T-helper 17 cell (primary cell): ENCODE results near the gene RXFP2. TPM values are rescaled to one million over a fixed set of nuclear protein-coding genes. Genes with fewer than 3 reads are reported as not detected.

ENCODE experiments used
- ATAC-seq: fragments of 150-1000 bp; cut with Tn5 transposase; 2 replicates; pipeline ENCODE4 v1.10.0; 2021; ENCODE audit warnings: mild to moderate bottlenecking, moderate library complexity
- DNase-seq, 3 donors: peaks; one replicate each; pipeline versions ENCODE4 v3.0.0 to v3.0.0-alpha.2; 2020 to 2021
- H3K9me3 ChIP-seq: one replicate; pipeline ENCODE4 v1.7.0; 2013; ENCODE audit warnings: low read length, mild to moderate bottlenecking; ENCODE audit not compliant: control insufficient read depth, poor library complexity, severe bottlenecking
- H3K27ac Mint-ChIP-seq: one replicate; pipeline ENCODE4 v1.8.0; 2022; ENCODE audit warnings: mild to moderate bottlenecking, moderate library complexity, mixed read lengths
- H3K27me3 Mint-ChIP-seq: one replicate; pipeline ENCODE4 v1.8.0; 2022; ENCODE audit warnings: mixed read lengths
- H3K36me3 Mint-ChIP-seq: one replicate; pipeline ENCODE4 v1.8.0; 2022; ENCODE audit warnings: low read depth, mixed read lengths
- H3K4me1 Mint-ChIP-seq: one replicate; pipeline ENCODE4 v1.8.0; 2022; ENCODE audit warnings: mild to moderate bottlenecking, mixed read lengths
- H3K4me3 Mint-ChIP-seq: one replicate; pipeline ENCODE4 v1.8.0; 2022; ENCODE audit warnings: mild to moderate bottlenecking, moderate library complexity, mixed read lengths
- total RNA-seq, 4 donors: library from RNA in 2 of 4; stranded (reverse) in 2 of 4; gene quantifications; one replicate each; pipeline ENCODE4 v1.2.3 and lab custom pipeline; 2022 to 2026

Gene RXFP2, protein sequence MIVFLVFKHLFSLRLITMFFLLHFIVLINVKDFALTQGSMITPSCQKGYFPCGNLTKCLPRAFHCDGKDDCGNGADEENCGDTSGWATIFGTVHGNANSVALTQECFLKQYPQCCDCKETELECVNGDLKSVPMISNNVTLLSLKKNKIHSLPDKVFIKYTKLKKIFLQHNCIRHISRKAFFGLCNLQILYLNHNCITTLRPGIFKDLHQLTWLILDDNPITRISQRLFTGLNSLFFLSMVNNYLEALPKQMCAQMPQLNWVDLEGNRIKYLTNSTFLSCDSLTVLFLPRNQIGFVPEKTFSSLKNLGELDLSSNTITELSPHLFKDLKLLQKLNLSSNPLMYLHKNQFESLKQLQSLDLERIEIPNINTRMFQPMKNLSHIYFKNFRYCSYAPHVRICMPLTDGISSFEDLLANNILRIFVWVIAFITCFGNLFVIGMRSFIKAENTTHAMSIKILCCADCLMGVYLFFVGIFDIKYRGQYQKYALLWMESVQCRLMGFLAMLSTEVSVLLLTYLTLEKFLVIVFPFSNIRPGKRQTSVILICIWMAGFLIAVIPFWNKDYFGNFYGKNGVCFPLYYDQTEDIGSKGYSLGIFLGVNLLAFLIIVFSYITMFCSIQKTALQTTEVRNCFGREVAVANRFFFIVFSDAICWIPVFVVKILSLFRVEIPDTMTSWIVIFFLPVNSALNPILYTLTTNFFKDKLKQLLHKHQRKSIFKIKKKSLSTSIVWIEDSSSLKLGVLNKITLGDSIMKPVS
- total RNA-seq = not detected
- 0 reads per million in 2 donors for total RNA-seq (lab: John Stamatoyannopoulos, UW)

DNA sequence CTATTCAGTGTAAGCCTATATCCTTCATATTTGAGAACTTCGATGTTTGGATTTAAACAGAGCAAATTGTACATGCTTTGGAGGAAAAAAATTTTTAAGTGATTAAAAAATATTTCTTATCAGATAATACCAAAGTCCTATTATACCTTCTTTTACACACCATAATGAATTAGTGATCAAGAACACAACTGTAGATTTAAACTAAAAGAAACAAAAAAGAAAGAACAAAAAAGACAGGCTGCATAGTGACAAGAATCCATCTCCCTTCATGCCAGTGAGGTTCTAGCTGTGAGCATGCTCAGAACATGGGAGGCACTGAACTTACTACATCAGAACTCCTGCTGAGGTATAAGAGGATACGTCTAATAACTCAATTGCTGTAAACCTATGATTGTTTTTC lies at the start of gene RXFP2:
Gene RXFP2 (plus strand): TSS at position 301 of the 400 bp plus-strand sequence. CDS start 87 bp downstream, at position 388.
- peaks cover 2% of the 10 kb centered on the region for H3K36me3 Mint-ChIP-seq
- H3K27me3 Mint-ChIP-seq = peaks cover 13% of the 10 kb centered on the region
- H3K9me3 ChIP-seq = no peaks in the 10 kb centered on the region
- no peak within 1 kb of the TSS for H3K27ac Mint-ChIP-seq
- DNase-seq (no peak), ATAC-seq (no peak)
- H3K4me3 Mint-ChIP-seq = no peak within 1 kb of the TSS
- peaks cover 3% of the 10 kb centered on the region for H3K4me1 Mint-ChIP-seq

DNA sequence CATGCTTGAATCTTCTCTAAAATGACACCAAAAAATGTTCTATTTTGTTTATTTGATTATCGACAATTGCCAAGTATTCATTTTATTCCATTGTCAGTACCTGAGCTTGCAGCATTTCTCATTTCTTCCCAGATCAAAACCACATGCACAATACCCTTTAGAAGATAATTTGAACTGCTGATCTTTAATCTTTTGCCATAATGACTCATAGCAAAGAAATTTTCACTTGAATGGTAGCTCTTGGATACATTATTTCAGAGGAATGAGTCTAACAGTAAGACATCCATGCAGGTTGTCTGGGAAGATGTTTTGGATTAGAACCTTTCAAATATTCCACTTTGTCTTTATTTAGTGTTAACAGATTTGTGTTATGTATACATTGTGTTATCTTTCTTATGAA lies 42.0 kb upstream of the RXFP2 start:
- Mint-ChIP-seq H3K27me3 (peaks cover 5% of the 10 kb centered on the region), H3K4me3 (no peak overlapping the region), H3K27ac (no peak overlapping the region), H3K36me3 (no peaks in the 10 kb centered on the region), H3K4me1 (no peaks in the 10 kb centered on the region)
- DNase-seq = no peak
- H3K9me3 ChIP-seq = peaks cover 2% of the 10 kb centered on the region
- no peak for ATAC-seq

DNA sequence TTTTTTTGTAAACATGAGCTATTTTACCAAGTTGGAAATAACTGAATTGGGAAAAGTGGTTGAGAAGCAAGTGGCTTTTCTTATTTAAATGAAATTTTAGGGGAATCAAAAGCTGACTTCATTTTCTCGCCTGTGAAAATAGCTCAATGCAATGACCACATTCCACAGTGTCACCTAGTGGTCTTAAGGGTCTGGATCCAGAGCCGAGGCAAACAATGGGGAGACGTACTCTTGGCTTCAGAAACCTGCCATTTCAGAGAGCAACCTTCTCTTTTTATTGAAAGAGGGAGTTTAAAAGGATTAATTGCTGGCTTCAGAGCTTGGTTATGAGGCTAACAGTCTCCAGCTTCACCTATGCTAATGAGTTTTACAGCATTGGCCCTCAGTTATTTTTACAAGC lies 39.7 kb upstream of the RXFP2 start:
- no peak for DNase-seq
- no peak for ATAC-seq
- Mint-ChIP-seq H3K4me3 (no peak overlapping the region), H3K4me1 (no peaks in the 10 kb centered on the region), H3K27me3 (peaks cover 5% of the 10 kb centered on the region), H3K27ac (no peak overlapping the region), H3K36me3 (no peaks in the 10 kb centered on the region)
- no peaks in the 10 kb centered on the region for H3K9me3 ChIP-seq

DNA sequence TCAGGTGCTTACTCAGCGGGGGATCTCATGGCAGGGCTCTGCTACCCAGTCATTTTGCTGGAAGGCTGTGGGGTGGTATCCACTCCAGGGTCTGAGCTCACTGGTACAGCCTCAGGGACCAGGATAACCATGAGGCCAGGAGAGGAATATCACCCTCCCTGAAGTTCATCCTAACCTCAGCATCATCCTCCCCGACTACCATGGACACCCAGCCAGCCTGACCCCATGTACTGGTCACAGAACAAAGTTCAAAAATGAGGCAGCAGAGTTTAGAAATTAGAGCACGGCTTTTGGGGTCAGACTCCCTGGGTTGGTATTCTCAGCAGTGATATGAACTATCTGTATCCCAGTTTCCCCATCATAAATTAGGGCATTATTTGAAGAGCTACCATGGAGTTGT lies 35.5 kb upstream of the RXFP2 start:
- Mint-ChIP-seq H3K36me3 (peaks cover 2% of the 10 kb centered on the region), H3K4me1 (no peaks in the 10 kb centered on the region), H3K27ac (no peak overlapping the region), H3K4me3 (no peak overlapping the region), H3K27me3 (peaks cover under 1% of the 10 kb centered on the region)
- no peaks in the 10 kb centered on the region for H3K9me3 ChIP-seq
- ATAC-seq (no peak), DNase-seq (no peak)

DNA sequence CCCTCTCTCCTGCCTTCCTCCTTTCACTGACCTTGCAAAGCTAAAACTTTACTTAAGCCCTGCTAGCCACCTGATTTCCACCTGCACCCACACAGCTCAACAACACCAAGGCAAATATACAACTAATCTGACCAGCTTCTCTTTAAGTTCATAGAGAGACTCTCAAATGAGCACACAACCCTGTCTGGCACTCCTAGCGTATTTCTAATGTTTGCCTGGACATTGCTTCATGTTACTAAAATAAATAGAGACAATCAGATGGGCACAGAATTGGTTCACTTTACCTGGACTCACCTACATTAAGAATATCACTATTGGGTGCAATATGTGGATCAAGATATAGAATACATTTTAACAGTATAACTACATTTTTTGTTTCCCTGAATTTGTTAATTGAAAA lies 33.2 kb upstream of the RXFP2 start:
- peaks cover 2% of the 10 kb centered on the region for H3K36me3 Mint-ChIP-seq
- H3K9me3 ChIP-seq = no peaks in the 10 kb centered on the region
- H3K4me3 Mint-ChIP-seq = no peak overlapping the region
- no peak for ATAC-seq
- no peaks in the 10 kb centered on the region for H3K4me1 Mint-ChIP-seq
- H3K27ac Mint-ChIP-seq = no peak overlapping the region
- DNase-seq = no peak
- peaks cover 4% of the 10 kb centered on the region for H3K27me3 Mint-ChIP-seq

DNA sequence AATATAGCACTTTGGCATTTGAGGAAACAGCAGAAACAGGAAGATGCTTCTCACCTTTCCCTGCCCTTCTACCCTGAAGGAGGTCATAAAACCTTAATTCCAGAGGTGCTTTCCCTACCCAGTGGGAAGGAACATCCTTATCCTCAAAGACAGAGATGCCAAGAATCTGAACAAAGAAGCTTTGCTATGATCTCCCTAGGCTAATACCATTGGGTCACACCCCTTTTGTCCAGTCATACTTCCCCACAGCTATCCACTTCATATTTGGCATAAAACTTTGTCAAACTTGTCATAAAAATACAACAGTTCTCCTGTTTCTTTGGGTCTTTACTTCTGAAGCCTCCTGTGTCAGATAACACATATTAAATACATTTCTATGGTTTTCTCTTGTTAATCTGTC lies 21.7 kb upstream of the RXFP2 start:
- Mint-ChIP-seq H3K27me3 (peaks cover 30% of the 10 kb centered on the region), H3K4me3 (no peak overlapping the region), H3K27ac (no peak overlapping the region), H3K4me1 (no peaks in the 10 kb centered on the region), H3K36me3 (no peaks in the 10 kb centered on the region)
- H3K9me3 ChIP-seq = no peaks in the 10 kb centered on the region
- no peak for DNase-seq
- no peak for ATAC-seq

DNA sequence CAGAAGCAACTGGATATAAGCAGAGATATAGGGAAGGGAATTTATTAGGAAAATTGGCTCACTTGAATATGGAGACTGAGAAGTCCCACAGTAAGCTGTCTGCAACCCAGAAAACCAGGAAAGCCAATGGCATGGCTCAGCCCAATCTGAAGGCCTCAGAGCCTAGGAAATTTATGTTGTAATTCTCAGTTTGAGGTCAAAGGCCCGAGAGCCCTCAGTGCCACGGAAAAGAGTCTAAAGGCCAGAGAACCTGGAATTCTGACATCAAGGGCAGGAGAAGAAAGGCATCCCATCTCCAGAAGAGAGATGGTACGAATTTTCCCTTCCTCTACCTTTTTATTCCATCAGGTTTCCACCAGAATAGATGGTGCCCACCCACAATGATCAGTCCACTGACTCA lies 20.1 kb upstream of the RXFP2 start:
- no peaks in the 10 kb centered on the region for H3K36me3 Mint-ChIP-seq
- H3K27me3 Mint-ChIP-seq = peaks cover 25% of the 10 kb centered on the region
- ATAC-seq (no peak), DNase-seq (no peak)
- no peaks in the 10 kb centered on the region for H3K9me3 ChIP-seq
- H3K27ac Mint-ChIP-seq = no peak overlapping the region
- no peak overlapping the region for H3K4me3 Mint-ChIP-seq
- H3K4me1 Mint-ChIP-seq = no peaks in the 10 kb centered on the region

DNA sequence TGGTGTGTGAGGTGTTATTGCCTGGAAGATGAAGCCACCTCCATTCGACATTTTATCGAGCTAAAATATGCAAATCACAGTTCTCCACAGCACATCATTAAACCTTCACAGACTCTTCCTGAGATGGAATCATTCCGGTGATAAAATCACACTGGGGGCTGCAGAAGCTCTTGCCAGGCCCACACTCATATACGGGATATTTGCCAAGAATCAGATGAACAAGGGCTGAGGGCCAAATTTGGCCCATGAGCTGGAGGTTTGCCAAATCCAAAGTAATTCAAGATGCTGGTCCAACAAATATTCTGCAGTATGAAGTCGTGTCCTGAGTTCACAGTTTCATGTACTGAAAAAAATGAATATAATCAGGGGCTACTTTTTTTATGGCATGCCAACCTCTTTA lies 16.7 kb upstream of the RXFP2 start:
- H3K4me3 Mint-ChIP-seq = no peak overlapping the region
- ATAC-seq (no peak), DNase-seq (no peak)
- no peaks in the 10 kb centered on the region for H3K4me1 Mint-ChIP-seq
- no peaks in the 10 kb centered on the region for H3K9me3 ChIP-seq
- H3K27ac Mint-ChIP-seq = no peak overlapping the region
- H3K36me3 Mint-ChIP-seq = no peaks in the 10 kb centered on the region
- H3K27me3 Mint-ChIP-seq = peaks cover 11% of the 10 kb centered on the region

DNA sequence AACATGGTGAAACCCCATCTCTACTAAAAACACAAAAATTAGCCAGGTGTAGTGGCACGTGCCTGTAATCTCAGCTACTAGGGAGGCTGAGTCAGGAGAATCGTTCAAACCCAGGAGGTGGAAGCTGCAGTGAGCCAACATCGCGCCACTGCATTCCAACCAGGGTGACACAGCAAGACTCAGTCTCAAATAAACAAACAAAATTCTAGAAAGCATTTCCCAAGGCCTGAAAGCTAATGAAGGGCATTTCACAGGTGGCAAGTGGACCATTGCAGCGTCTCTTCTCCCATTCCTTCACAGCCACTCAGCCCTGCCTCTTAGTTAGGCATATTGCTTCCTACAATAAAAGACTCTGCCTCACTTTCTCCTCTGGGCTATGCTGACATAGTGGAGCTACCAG lies 13.5 kb upstream of the RXFP2 start:
- Mint-ChIP-seq H3K27me3 (peaks cover 11% of the 10 kb centered on the region), H3K4me1 (no peaks in the 10 kb centered on the region), H3K27ac (no peak overlapping the region), H3K4me3 (no peak overlapping the region), H3K36me3 (no peaks in the 10 kb centered on the region)
- DNase-seq (no peak), ATAC-seq (no peak)
- H3K9me3 ChIP-seq = no peaks in the 10 kb centered on the region

DNA sequence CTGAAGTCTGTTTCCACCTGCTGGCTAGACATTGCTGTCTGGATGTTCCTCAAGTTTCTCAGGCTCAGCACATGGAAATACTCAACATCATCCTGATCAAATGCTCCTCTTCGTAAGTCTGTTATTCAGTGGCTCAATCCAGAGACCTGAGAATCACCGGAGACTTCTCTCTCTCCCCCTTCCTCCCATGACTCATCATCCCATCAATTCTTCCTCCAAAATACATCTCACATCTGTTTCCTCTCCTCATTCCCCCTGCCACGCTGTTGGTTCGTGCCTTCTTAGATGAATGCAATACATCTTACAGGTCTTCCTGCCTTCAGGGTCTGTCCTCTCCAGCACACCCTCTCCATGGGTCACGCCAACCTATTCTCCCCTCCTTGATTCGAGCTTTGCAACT lies 7.4 kb upstream of the RXFP2 start:
- ATAC-seq (no peak), DNase-seq (no peak)
- Mint-ChIP-seq H3K4me3 (no peak overlapping the region), H3K4me1 (no peaks in the 10 kb centered on the region), H3K27ac (no peak overlapping the region), H3K36me3 (no peaks in the 10 kb centered on the region), H3K27me3 (peaks cover 17% of the 10 kb centered on the region)
- no peaks in the 10 kb centered on the region for H3K9me3 ChIP-seq

DNA sequence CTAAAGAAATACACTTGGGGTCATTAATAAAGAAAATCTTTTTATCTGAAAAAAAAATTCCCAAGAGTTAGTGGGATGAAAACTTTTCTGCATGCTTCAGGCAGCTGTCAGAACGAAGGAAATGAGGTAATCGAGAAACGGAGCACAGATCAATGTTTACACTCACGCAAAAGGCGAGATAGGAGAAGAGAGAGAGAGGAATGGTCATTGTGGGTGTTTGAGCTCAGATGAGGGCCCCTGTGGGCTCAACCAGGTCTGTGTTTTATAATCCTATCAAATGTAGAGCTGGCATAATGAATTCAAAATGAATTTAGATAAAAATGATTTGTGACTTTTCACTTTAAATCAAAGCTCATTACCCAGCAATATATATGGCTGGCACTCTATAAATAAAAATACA lies 6.3 kb upstream of the RXFP2 start:
- Mint-ChIP-seq H3K27me3 (peaks cover 17% of the 10 kb centered on the region), H3K36me3 (no peaks in the 10 kb centered on the region), H3K27ac (no peak overlapping the region), H3K4me1 (no peaks in the 10 kb centered on the region), H3K4me3 (no peak overlapping the region)
- no peak for DNase-seq
- H3K9me3 ChIP-seq = no peaks in the 10 kb centered on the region
- no peak for ATAC-seq

DNA sequence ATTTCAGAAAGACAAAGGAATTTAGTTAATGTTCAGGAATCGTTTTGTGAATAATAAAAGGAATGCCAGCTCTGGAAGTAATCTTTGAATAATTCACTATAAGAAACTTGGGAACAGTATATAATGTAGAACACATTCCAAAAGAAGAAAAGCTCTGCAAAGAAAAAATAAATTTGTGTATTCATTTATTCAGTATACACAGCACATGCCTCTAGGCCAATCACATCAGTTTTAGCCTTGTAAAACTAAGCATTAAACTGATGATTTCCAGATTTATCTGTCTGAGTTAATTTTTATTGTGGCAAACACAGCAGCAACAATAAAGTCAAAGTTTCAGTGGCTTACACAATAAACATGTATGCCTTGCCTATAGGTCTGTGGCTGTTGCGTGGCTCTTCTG lies 5.7 kb upstream of the RXFP2 start:
- H3K36me3 Mint-ChIP-seq = no peaks in the 10 kb centered on the region
- ATAC-seq (no peak), DNase-seq (no peak)
- H3K4me1 Mint-ChIP-seq = no peaks in the 10 kb centered on the region
- peaks cover 17% of the 10 kb centered on the region for H3K27me3 Mint-ChIP-seq
- H3K9me3 ChIP-seq = no peaks in the 10 kb centered on the region
- H3K27ac Mint-ChIP-seq = no peak overlapping the region
- H3K4me3 Mint-ChIP-seq = no peak overlapping the region

DNA sequence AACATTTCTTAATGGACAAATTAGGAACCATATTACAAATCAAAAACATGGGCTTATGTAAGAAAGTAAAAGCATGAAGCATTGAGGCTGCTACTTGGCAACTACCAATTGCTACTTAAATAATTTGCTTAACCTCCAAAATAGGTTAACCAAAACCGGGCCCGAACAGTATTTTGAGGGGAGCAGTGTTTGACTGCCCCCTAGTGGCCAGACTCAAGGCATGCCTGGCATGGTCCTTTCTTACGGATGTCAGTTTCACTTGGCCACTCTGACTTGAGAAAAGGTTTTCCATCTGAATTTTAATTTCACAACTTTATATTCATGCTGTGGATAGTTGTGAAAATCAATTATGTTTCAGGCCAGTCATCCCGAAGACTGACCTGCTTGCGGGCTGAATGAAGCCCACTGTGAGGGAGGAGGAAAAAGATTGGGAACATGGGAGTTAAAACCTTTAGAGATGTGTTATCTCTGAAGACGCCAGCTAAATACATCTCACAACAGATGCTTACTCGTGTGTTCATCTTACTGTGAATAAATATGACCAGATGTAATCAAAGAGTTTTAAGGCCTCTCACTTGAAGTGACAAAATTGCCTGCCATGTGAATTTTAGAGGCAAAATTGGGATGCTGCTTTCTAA lies 2.9 kb downstream of the RXFP2 start:
- Mint-ChIP-seq H3K27me3 (peaks cover 28% of the 10 kb centered on the region), H3K36me3 (peaks cover 2% of the 10 kb centered on the region), H3K4me3 (no peak overlapping the region), H3K27ac (no peak overlapping the region), H3K4me1 (peaks cover 5% of the 10 kb centered on the region)
- ATAC-seq (peak; percentile 95), DNase-seq (peak; percentile 42 to 58 (median 48))
- no peaks in the 10 kb centered on the region for H3K9me3 ChIP-seq
